Jurkat, Clone E6-1 (cell line): ENCODE results near the gene MOB3B. TPM values are rescaled to one million over a fixed set of nuclear protein-coding genes. Genes with fewer than 3 reads are reported as not detected.

Experiments
- DNase-seq: peaks from one replicate; pipeline ENCODE4 v3.0.0-alpha.2; 2011; ENCODE audit warnings: low read depth, low spot score
- H3K4me3 ChIP-seq: 2 replicates; pipeline ENCODE4 v1.5.1; 2011; ENCODE audit warnings: mild to moderate bottlenecking, low read length, control low read depth, moderate library complexity
- polyA plus RNA-seq: library from polyadenylated mRNA; unstranded; fragments of >200 nt; gene quantifications from one replicate; pipeline ENCODE4 v1.2.1, GENCODE V29; 2012; ENCODE audit warnings: missing spikeins; ENCODE audit not compliant: insufficient read length, insufficient read depth

The MOB3B gene
- polyA plus RNA-seq: 0.17 TPM

DNA sequence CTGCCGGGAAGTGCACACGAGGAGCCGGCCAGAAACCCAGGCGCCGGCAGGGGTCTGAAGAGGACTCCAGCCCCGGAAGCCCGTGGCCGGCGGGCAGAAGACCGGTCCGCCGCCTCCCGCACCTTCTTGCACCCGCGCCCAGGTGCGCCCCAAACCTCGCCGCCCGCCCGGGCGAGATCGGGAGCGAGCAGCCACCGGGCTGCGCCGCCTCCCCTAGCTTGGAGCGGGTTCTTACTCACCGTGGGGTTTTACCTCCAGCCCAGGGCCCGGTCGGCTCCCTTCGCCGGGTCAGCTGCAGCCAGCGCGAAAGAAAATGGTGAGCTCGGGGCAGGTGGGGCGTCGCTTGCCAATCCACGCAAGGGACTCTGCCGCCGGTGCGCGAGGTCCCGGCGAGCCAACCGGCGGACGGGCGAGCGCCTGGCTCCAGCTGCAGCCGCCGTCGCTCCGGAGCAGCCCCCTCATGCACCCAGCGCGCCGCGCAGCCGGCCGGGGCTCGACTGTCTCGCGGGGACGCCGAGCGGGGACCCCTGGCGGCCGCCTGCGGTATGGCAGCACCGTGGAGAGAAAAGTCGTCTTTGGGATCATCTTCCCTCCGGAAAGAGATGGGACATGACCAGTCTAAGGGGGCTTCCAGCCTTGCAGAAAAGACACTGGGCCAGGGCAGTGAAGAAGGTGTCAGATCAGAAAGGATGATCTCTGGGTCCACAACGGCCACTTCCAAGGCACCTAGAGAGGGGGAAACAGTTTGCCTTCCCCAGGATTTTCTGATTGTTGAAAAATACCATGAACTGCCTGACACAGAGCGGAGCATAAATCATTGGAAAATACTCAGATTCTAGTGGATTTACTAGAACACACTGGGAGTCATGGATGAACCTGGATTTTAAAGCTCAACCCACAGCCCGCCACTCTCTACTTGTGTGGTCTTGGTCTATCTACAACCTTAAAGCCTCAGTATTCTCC, at the start of gene MOB3B:
Gene MOB3B (minus strand): TSS at position 499 of the 963 bp plus-strand sequence. CDS start 74,264 bp downstream, outside the sequence.
- DNase-seq: peak; percentile 21
- H3K4me3 ChIP-seq: peak within 1 kb of the TSS; percentile 41

- DNase-seq: peak; percentile 100
Observed at GRCh38 chr9:27573634-27574590, 44.3 kb upstream of the MOB3B start.

GRCh38 chr9:27572918-27573633, 43.5 kb upstream of the MOB3B start, which contains the start of gene C9orf72:
Gene C9orf72 (minus strand): TSS chr9:27573481. CDS start chr9:27567120, 6,361 bp downstream.
- no peak for DNase-seq
- peak within 1 kb of the TSS; percentile 79 for H3K4me3 ChIP-seq

More at GRCh38 chr9:27573634-27574590, 44.3 kb upstream of the MOB3B start:
- H3K4me3 ChIP-seq: peak overlapping the region; percentile 79

DNA sequence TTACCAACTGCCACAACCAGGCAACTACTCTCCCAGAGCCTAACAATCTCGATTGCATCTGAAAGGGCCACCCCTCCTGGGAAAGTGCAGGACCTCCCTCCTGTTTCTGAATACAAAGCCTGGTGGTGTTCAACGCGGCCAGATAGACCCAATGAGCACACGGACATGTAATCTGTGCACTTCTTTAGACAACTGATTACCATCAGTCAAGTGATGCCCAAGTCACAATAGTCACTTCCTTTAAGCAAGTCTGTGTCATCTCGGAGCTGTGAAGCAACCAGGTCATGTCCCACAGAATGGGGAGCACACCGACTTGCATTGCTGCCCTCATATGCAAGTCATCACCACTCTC, 42.9 kb upstream of the MOB3B start:
- peak; percentile 41 for DNase-seq

DNA sequence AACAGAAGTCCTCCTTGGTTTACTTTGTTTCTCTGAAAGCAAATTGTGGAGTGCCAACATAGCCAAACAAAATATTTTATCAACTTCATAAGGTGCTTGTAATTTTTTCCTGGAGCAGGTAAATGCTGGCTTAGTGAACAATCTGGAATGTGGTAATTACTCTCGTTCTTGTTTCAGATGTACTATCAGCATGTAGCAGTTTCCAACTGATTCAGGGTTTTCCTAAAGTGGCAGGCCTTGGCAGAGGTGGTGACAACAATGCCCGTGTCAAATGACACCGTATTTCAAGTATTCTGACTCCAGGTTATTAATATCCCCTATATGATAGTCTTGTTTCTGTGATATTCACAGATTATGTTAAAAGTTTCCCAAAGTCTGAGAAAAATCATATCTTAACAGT, 42.4 kb upstream of the MOB3B start:
- H3K4me3 ChIP-seq: no peak overlapping the region
- no peak for DNase-seq

More for the DNA sequence above, 42.9 kb upstream of the MOB3B start:
- H3K4me3 ChIP-seq: peak overlapping the region; percentile 79

DNA sequence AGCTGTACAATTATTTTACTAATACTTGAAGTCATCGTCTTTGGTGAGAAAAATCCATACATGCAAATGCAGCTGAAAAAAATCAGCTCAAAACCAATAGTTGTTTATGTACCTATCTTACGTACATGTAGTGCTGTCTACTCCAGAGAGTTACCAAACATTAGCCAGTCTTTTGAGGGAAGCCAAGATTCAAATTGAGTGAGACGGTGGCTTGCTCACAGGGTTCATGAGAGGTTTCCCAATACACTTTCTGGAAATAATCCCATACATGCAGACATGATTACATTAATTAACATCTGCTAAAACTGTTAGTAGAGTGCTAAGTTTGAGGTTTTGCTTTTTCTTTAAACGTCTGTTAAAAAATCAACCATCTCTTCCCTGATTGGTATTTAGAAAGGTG, 41.4 kb upstream of the MOB3B start:
- DNase-seq: no peak
- no peak overlapping the region for H3K4me3 ChIP-seq

- no peak overlapping the region for H3K4me3 ChIP-seq
- no peak for DNase-seq
Observed at GRCh38 chr9:27569406-27569805, 39.8 kb upstream of the MOB3B start.

DNA sequence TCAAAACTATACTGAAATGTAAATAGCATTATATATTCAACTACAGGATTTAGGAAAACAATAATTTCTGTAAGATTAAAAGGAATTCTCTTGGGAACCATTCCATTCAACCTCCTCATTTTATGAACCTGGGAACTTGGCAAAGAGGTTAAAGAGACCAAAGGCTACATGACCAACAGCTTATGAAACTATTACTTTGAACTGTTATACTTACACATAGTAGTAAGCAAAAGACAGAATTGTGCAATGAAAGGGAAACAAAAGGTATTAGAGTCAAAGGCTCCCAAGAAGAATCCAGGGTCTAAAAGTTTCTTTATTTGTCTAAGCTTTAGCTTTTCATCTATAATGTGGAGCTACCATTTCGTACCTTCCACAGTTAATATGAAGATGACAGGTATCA, 36.5 kb upstream of the MOB3B start:
- no peak overlapping the region for H3K4me3 ChIP-seq
- DNase-seq: no peak

DNA sequence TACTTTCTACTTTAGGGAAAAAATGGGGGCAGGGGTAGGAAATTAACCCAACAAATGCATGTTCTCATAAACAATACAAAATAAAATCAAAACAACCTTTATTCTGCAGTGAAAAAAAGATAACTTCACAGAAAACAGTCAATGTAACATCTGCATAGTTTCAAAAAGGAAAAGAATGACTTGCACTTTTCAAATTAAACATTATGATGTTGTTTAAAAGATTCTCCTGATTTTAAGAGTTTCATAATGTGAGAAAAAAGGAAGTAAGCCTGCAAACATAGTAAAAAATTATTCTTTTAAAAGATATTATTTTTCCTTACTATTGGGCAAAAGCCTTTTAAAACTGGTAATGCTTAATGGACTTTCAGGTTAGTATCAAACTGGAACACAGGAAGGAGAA, 36.1 kb upstream of the MOB3B start:
- DNase-seq: no peak
- H3K4me3 ChIP-seq: no peak overlapping the region

GRCh38 chr9:27564670-27565069, 35.1 kb upstream of the MOB3B start:
- no peak for DNase-seq

GRCh38 chr9:27563738-27564430, 34.3 kb upstream of the MOB3B start:
- no peak overlapping the region for H3K4me3 ChIP-seq
- DNase-seq: no peak

More at GRCh38 chr9:27564670-27565069, 35.1 kb upstream of the MOB3B start:
- H3K4me3 ChIP-seq: no peak overlapping the region

- no peak for DNase-seq
- no peak overlapping the region for H3K4me3 ChIP-seq
Observed at GRCh38 chr9:27561685-27562084, 32.1 kb upstream of the MOB3B start.

GRCh38 chr9:27560457-27560856, 30.8 kb upstream of the MOB3B start:
- no peak overlapping the region for H3K4me3 ChIP-seq
- no peak for DNase-seq

DNA sequence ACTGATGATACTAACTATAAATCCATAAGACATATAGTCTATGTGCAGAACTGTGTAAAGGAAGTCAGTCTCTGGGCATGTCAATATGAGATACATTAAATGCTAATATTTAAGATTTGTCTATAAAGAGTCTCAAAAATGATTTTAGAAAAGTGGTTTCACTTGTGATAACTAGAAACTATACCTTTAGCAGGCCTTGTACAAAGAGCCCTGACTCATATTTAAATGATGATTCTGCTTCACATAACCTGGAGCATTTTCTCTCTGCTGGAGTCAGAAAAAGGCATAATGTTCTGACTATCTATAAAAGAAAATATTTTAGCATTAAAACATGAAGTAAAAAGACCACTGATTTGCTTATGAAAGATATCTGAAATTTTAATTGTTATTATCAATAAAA, 28.7 kb upstream of the MOB3B start:
- no peak for DNase-seq
- H3K4me3 ChIP-seq: no peak overlapping the region

DNA sequence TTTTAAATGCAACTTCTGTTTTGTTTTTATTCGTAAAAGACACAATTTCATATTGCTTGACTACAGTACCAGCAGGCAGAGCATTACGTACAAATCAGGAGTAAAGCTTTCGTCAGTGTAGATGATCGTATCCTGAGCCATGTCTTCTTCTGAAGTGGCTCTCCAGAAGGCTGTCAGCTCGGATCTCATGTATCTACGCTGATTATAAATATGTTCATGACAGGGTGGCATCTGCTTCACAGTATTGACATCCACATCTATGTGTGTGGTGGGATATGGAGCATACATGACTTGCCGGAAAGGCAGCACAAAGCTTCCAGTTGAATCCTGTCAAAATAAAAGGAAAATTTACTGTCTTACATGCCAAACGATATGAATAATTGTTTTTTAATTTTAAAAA, 26.9 kb upstream of the MOB3B start:
- no peak overlapping the region for H3K4me3 ChIP-seq
- DNase-seq: no peak

DNA sequence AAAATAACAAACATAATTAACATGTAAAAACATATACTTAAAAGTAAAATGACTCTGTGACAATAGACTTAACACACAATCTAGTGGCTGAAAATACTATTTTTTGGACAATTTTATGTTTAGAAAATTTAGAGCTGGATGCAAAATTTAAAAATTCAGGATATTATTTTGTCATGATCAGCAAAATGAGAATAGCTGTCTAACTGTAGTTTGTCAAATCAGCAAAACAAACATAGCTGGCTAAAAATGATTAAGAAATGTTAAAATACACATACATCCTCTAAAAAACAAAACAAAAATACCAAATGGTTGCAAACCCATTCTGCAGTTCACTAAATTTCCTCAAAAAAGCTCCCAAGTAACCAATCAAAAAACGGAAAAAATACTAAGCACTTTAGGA, 25.1 kb upstream of the MOB3B start:
- no peak for DNase-seq
- H3K4me3 ChIP-seq: no peak overlapping the region

DNA sequence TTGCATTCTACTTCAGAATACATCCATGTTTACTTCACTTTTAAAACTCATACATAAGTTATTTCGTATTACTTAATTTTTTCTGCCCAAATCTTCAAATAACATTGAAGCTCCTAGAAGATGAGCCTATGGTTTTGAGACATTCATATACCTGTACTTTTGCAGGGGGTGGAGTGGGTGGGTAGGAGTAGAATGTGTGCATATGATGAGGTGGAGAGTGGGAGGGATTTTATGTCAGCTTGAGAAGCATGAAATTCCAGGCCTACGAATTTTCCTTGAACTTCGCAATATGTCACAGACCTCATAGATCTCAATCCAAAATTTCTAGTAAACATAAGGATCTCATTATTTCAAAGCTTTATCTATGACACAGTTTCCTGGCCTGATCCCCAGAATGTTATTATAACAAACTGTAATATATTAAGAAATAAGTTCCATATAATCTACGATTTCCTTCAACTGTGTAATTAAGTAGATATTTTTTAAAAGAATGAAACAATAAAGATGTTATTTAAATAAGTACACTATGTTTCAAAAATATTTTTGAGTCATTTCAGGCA, 19.7 kb upstream of the MOB3B start:
- H3K4me3 ChIP-seq: no peak overlapping the region
- DNase-seq: no peak
